Fibroblast of skin of right quadriceps (primary cell): ENCODE data around the gene HMGN1.

Experiments used
- DNase-seq: peaks from one replicate; pipeline ENCODE4 v3.0.0-alpha.2; 2013

The HMGN1 gene

GRCh38 chr21:39326607-39327307 is 22.1 kb downstream of the HMGN1 start:
- no peak for DNase-seq

DNA sequence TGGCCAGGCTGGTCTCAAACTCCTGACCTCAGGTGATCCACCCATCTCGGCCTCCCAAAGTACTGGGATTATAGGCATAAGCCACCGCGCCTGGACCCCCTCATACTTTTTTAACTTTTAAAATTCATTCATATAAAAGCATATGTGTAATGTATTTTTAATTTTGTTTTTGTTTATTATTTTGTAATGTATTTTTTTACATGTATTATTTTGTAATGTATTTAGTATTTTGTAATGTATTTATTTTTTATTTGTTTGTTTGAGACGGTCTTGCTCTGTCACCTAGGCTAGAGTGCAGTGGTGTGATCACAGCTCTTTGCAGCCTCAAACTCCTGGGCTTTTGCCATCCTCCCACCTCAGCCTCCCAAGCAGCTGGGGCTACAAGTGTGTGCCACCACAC is 23.4 kb downstream of the HMGN1 start:
- no peak for DNase-seq

- no peak for DNase-seq
Measured at GRCh38 chr21:39321424-39321823, 27.5 kb downstream of the HMGN1 start.

DNA sequence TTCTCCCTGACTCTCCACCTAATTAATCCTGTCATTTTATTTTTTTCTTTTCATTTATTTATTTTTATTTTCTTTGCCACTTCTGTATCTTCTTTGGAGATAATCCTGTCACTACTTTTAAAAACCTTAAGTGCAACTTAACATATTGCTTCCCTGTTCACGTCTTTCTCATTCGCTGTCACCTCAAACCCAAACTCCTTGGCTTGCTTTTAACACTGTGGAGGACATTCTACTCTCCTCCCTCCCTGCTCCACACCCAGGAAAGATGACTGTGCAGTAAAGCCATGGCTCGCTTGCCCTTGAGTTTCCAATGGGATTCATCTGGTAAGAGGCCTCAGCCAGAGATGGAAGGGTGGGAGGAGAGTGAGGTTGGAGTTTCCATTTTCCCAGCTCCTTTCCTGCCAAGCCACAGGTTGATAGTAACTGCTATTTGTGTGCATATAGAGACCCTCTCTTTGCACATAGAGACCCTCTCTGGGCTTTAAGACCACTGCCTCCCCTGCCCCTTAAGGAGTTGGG is 29.0 kb downstream of the HMGN1 start:
- DNase-seq, result no peak

GRCh38 chr21:39319251-39319756 is 29.6 kb downstream of the HMGN1 start:
- DNase-seq, result peak; percentile 6

DNA sequence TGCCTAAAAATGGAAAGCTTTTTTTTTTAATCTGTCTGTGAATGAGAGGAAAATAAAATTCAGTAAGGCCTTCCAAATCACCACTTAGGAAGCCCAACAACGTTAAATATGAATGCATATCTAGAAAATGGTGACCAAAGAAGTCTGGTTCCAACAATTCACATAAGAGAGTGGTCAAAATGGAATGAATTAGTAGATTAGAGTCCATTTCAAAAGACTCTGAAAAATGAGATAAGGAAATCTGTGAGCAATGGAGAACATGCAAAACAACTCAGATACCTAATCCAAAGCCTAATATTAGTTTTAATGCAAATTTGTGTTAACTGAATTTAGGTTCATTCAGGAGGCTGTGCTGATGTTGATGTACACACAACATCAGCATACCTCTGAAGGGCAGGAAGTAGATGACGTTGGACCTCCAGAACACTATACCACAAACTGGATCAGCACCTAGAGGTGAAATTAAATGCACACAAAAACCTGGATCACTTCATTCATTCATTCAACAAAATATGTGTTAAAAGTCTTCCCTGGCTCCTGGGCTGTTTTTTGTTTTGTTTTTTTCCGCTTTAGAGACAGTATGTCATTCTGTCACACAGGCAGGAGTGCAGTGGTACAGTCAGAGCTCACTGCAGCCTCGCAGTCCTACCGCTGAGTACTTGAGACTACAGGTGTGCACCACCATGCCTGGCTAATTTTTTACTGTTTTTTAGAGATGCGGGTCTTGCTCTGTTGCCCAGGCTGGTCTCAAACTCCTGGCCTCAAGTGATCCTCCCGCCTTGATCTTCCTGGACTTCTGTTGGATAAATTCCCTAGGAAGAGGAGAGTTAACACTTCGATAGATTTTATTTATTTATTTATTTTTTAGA is 30.6 kb downstream of the HMGN1 start:
- no peak for DNase-seq

GRCh38 chr21:39317134-39318090 is 31.5 kb downstream of the HMGN1 start:
- DNase-seq, result no peak

DNA sequence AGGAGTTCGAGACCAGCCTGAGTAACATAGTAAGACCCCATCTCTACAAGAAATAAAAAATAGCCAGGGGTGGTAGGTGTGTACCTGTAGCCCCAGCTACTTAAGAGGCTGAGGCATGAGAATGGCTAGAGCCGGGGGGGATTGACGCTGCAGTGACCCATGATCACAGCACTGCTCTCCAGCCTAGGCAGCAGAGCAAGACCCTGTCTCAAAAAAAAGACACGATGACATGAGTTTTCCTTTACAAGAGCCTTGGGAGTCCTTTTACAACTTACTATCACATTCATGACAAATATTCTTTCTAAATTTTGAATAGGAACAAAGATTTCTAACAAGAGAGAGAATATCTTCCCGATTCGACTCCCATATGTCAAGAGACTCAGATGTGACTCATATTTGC is 32.2 kb downstream of the HMGN1 start:
- DNase-seq, result no peak

GRCh38 chr21:39315603-39316445 is 33.1 kb downstream of the HMGN1 start:
- no peak for DNase-seq

DNA sequence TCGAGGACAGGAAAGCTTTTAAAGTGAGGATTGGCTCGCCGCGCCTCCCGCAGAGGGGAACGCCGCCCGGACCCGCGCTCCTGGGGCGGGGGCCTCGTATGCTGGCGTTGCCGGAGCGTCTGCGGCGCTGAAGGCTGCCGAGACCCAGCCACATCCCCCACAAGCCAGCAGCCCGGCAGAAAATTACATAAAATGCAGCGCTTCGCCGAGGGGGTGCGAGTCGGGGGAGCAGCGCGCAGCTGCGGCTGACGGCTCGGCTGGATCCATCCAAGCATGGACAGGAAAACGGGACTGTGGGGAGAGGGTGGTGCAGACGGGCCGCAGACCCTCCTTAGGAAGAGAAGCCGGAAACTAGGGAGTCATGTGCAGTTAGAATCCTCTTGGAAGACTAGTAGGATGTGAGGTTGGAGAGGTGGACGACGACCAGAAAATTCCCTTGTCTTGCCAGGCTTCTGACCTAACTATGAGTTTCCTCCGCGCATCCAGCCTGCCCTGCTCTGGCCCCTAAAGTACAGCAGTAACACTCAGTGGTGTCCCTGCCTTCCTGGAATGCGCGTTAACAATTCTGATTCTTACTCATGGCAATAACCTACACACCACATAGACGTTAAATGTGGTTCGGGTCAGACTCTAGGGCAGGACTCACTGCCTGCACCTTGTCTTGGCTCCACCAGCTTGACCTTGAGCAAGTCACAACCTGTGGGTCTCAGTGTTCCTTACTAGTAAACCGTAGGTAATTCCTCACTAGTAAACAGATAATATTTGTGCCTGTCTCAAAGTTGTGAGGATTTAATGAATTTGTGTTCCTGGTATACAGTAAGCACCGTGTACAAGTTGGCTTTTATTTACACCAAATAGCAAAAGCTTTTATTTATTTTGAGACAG is 34.5 kb downstream of the HMGN1 start:
- DNase-seq, result peak; percentile 63

DNA sequence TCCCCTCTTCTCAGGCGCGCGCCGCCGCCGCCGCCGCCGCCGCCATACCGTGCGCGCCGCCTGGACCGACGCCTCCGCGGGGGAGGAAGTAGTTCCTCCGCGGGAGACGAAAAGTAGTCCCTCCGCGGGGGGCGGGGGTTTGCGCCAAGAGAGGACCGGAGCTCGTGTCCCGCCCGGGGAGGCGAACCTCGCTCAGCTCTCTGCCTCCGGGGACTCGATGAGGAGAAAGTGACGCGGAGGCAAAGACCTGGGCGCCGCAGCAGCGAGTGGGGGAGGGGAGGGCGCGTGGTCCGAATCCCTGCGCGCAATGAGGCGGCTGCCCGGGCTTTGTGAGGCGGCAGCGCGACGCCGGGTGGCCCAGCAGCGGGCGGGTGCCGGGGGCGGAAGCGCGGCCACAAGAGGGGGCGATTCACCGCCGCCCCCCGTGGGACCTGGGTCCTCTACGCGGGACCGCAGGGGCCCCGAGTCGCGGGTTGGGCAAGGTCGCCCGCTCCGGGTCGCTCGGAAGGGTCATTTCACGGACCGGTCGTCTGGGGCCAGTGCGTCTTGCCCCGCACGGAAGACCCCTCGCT is 35.2 kb downstream of the HMGN1 start, which contains the start of gene BRWD1:
Gene BRWD1, minus strand, starts transcription at position 62 of the 572 bp plus-strand sequence. CDS start 141 bp downstream, outside the sequence.
- peak; percentile 92 for DNase-seq

- DNase-seq, result no peak
Measured at GRCh38 chr21:39313042-39313570, 35.8 kb downstream of the HMGN1 start.

- peak; percentile 86 for DNase-seq
Measured at GRCh38 chr21:39312112-39313041, 36.5 kb downstream of the HMGN1 start.

DNA sequence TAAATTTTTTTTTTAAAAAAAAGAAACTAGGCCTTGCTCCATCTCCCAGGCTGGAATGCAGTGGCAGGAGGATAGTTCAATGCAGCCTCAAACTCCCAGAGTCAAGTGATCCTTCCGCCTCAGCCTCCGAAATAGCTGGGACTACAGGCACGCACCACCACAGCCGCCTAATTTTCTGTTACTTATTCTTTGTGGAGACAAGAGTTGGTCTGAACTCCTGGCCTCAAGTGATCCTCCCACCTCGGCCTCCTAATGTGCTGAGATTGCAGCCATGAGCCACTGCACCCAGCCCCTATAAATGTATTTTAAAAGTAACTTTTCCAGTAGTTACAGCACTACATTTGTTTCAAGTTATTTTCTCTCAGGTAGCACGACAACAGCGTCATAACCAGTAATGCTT is 37.7 kb downstream of the HMGN1 start:
- DNase-seq, result no peak

GRCh38 chr21:39307466-39307865 is 41.4 kb downstream of the HMGN1 start:
- no peak for DNase-seq

DNA sequence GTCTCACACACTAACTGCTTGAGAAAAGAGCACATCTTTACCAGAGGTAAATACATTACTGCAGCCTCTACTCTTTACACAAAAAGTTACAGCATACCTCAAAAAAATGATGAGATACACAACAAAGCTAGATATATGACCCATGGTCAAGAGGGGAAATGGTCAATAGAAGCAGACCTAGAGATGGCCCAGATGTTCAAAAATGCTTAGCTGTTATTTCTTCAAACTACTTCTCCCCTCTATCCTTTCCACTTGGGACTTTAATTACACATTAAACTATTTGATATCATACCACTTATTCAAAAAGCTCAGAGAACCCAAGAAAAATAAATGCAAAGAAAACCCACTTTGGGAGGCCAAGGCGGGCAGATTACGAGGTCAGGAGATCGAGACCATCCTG is 48.3 kb downstream of the HMGN1 start:
- DNase-seq, result no peak

- DNase-seq, result no peak
Measured at GRCh38 chr21:39296891-39297290, 52.0 kb downstream of the HMGN1 start.
